Subcutaneous adipose tissue (tissue), 4 donors: Measurements from ENCODE around the gene SMARCA4. TPM values are rescaled to one million over a fixed set of nuclear protein-coding genes. Genes with fewer than 3 reads are reported as not detected.

ENCODE experiments used
- CTCF ChIP-seq: fragments of 450-650 bp; IDR thresholded peaks from one replicate; pipeline ENCODE4 v1.5.1; 2016; ENCODE audit warnings: low read depth, mild to moderate bottlenecking, control low read depth, antibody characterized with exemption, moderate library complexity
- total RNA-seq, 4 donors: library from RNA; depleted of rRNA; stranded (reverse); fragments of >200 nt; gene quantifications; one replicate each; pipeline ENCODE4 v1.1.0, GENCODE V29; 2016

Gene SMARCA4
- total RNA-seq, 4 donors from 2014 or later: 29.7 to 57.5 (median 39.1) TPM

GRCh38 chr19:11014403-11014911 is 53.6 kb downstream of the SMARCA4 start:
- TF ChIP-seq CTCF: no peak

GRCh38 chr19:11016631-11017030 is 55.8 kb downstream of the SMARCA4 start:
- no peak for TF ChIP-seq CTCF

GRCh38 chr19:11017275-11018035 is 56.6 kb downstream of the SMARCA4 start:
- TF ChIP-seq CTCF: no peak

- TF ChIP-seq CTCF: no peak
These were observed 57.3 kb downstream of the SMARCA4 start for GRCh38 chr19:11018179-11018578.

GRCh38 chr19:11018763-11019162 is 57.9 kb downstream of the SMARCA4 start:
- no peak for TF ChIP-seq CTCF

GRCh38 chr19:11019262-11019661 is 58.4 kb downstream of the SMARCA4 start:
- no peak for TF ChIP-seq CTCF

- no peak for TF ChIP-seq CTCF
These were observed 59.0 kb downstream of the SMARCA4 start for GRCh38 chr19:11019824-11020223.
